HTR-8/SVneo (cell line): ENCODE data around the gene PGAP6.
"Not testable (repeated sequence)": the region's sequence is repeated elsewhere in the genome, so short reads cannot be mapped to it uniquely, and the experiment has no call there.

Source experiments
- DNase-seq: peaks from one replicate; pipeline ENCODE4 v3.0.0; 2011; ENCODE audit warnings: low spot score, mixed read lengths; ENCODE audit not compliant: insufficient read length
- FAIRE-seq: peaks from 2 replicates; lab custom pipeline; 2011; peaks lifted over from hg19 to GRCh38; lab: Jason Lieb, UNC

PGAP6 gene

DNA sequence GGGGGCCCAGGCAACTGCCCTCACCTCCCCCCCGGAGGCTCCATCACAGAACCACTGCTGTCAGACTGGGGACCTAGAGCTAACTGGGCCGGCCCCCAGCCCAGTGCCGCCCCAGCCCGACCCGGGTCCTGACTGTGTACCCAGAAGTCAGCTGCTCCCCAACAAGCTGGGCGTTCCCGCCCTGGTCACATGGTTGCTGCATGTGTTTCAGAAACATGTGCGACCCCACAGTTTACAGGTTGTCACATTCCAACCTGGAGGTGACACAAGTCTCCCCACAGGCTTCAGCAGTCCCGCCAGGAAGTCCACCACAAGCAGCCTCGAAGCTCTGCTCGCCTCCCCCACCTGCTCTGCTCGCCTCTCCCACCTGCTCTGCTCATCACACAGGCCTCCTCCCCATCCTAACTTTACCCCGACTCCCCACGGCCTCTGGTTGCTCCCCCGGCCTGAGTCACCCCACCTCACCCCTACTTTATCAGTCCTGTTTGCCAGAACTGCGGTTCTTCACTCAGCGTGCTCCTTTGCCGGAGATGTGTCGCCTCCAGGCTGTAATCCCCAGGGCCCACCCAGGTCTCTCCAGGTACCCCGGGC lies 12.4 kb downstream of the PGAP6 start:
- FAIRE-seq: no peak

GRCh38 chr16:368388-369158 lies 13.2 kb downstream of the PGAP6 start:
- FAIRE-seq (no peak), DNase-seq (no peak)

More for the DNA sequence above, 12.4 kb downstream of the PGAP6 start:
- no peak for DNase-seq

DNA sequence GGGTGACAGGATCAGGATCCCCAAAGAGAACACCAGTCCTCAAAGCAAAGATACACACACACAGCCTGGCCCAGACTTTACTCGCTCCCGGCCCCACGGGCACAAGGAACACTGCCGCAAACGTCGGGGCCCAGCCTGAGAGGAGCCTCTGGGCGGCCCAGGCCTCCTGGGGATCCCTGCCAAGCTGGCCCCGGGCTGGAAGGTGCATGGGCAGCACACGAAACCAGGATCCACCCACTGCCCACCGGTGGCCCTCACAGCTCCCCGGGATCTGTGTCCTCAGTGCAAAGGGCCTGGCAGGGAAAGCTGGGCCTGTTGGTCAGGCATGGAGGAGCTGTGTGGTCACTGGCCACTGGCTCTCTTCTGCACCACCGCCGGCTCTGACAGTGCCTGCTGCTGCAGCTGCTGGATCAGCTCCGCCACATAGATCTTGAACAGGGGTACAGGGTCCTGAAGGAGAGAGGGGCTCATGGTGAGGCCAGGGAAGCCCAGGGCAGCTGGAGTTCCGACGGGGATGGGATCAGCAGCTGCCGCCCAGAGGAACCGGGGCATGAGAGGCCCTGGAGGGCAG lies 14.4 kb downstream of the PGAP6 start:
- FAIRE-seq (no peak), DNase-seq (no peak)

GRCh38 chr16:366476-366875 lies 15.3 kb downstream of the PGAP6 start:
- FAIRE-seq: no peak
- DNase-seq: no peak

DNA sequence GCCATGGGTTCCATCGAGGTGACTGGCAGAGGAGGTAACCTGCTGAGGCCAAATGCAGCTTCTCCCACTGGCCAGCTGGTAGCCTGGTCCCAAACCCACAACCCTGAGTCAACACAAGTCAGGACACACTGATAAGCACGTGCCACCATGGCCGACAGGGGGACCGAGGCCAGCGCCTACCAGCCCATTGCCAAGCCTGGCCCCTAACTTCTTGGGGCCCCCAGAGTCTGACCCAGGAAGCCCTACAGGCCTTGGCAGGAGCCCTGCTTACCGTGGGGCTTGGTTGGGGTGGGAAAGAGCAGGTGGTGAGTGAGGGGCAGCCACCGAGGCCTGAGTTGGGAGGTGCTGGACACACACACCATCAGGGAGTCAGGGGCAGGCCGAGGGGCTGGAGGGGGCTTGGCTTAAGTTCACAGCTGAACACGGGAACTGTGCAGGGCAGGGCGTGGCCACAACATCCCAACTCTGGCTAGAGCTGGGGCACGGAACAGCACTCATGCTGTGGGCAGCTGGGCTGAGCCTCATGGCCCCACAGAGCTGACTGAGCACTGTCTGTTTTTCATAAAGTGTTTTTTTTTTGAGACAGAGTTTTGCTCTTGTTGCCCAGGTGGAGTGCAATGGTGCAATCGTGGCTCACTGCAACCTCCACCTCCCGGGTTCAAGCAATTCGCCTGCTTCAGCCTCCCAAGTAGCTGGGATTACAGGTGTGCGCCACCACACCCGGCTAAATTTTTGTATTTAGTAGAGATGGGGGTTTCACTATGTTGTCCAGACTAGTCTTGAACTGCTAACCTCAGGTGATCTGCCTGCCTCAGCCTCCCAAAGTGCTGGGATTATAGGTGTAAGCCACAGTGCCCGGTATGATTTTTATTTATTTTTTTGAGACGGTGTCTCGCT lies 16.9 kb downstream of the PGAP6 start:
- DNase-seq (no peak), FAIRE-seq (no peak)

DNA sequence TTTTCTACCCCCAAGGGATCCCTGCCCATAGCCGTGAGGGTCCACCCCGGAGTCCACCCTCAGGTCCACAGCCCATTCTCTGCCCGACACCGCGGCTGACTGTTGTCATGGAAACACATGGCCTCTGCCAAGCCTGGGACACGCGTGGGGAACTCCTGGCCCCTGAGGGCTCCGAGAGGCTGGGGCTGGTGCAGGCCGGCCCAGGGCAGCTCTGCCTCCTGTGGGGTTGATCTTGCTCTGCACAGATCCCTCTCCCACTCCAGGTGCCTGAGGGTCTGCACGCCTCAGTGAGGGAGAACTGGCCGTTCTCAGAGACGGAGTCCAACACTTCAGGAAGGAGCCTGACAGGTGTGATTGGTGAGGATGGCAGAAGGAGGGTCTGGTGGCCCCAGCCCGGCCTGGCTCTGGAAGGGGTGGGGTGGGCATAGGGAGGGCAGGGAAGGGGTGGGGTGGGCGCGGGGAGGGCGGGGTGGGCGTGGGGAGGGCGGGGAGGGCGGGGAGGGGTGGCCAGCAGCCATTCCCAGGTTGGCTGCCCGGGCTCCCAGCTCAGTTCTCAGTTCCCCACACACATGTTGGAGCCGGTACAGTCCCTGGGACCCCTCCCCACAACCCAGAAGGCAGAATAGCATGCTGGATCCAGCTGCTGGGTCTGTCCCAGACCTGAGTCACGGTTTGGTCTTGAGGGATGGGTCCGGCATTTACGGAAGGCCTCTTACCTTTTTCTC lies 17.9 kb downstream of the PGAP6 start:
- no peak for DNase-seq
- FAIRE-seq: no peak

- no peak for DNase-seq
- FAIRE-seq: no peak
Measured at GRCh38 chr16:363110-363765, 18.5 kb downstream of the PGAP6 start.

- not testable (repeated sequence) for DNase-seq, FAIRE-seq
Measured at GRCh38 chr16:362702-362999, 19.1 kb downstream of the PGAP6 start.

- FAIRE-seq (peak; percentile 74), DNase-seq (peak; percentile 70)
Measured at GRCh38 chr16:361872-362701, 19.7 kb downstream of the PGAP6 start.

DNA sequence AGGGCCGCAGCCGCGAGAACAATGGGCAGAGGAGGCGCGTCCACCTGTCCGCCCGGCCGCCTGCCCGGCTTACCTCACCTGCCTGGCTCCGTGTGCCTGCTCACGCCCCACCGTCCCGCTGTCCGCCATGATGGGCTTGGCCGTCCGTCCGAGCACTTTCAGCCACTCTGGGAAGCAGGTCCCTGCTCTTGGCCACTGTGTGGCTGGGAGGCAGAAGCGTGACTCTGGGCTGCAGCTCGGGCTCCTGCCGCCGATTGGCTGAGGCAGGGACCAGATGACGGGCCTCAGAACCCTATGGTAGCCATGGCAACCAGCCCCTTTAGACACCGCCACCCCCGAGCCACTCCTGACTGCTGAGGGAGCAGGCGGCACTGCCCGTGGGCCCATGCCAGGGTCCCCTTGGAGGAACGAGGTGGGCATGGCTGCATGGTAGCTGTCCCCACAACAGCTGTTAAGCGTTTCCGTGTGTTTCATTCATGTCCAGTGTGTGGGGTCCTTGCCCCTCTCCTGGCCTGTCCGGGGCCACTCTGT lies 20.4 kb downstream of the PGAP6 start:
- DNase-seq: no peak
- no peak for FAIRE-seq

DNA sequence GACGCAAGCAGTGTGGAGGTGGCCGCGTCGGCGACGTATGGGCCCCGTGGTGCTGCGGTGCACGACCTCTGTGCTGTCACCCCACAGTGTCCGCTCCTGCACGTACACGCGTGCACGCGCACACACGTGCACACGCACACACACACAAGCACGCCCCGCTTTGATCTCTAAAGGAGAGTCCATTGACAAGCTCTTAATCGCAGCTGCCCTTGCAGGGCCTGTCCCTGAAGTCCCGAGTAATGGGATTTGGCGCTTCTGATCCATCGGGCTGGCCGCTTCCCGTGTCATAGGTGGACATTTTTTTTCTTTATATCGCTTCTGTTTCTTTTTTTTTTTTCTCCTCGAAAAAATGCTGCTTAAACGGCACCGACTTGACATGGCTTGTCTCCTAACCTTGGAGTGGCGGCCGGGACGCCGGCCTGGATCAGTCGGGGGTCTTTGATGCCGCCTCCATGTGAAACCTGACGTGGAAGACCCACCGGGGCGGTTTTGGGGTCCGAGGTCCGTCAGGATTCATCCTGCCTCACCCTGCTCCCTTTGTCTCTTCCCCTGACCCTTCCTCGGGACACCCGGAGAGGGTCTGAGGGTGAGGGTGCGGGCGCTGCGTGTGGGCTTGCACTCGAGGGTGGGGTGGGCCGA lies 21.0 kb downstream of the PGAP6 start:
- DNase-seq (no peak), FAIRE-seq (no peak)

- no peak for DNase-seq
- no peak for FAIRE-seq
Measured at GRCh38 chr16:359871-360697, 21.7 kb downstream of the PGAP6 start.

DNA sequence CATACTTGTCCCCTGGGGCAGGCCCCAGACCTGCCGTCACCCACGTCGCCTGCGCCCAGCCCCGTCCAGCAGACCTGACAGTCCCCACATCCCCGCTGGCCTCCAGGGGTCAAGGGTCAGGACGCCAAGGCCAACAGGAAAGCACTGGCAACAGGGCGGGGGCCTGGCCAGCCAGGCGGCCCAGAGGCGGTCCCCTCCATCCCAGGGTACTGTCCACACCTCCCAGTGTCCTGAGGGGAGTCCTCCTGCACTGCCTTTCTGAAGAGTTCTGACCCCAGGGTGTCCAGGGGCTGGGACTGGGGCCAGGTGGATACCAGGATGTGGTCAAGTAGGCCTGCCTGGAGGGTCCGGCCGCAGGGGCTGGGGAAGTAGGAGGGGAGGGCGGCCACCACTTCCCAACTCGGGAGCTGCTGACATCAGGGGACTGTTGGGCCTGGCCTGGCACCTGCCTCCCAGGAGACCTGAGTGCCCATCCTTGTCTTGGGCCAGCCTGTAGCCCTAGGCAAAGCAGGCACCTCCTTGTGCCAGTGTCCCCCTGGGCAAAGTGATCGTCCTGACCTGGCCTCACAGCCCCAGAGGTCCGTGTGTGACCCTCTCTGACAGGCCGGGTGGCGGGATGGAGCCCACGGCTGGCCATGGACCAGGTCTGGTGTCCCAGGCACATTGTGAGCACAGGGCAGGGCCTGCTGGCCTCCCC lies 22.6 kb downstream of the PGAP6 start:
- FAIRE-seq: peak; percentile 28
- no peak for DNase-seq

DNA sequence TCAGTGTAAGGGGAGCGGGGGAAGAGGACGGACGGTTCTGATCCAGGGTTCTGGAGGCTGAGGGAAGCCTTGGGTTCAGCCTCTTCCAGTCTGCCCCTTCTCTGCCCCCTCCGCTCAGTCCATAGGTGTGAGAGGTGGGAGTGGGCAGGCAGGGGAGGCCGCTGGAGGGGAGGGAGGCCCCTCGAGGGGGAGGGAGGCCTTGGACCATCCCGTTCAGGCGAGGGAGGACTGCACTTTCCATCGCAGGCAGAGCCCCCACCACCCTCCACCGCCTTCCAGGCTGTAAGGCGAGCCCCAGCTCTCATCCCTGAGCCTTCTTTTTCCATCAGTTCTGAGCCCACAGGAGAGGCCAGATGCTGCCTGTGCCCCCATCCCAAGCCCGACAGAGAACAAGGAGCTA lies 25.0 kb downstream of the PGAP6 start:
- DNase-seq (no peak), FAIRE-seq (no peak)

- DNase-seq (no peak), FAIRE-seq (no peak)
Measured at GRCh38 chr16:354971-355461, 26.8 kb downstream of the PGAP6 start.

- no peak for FAIRE-seq
- DNase-seq: no peak
Measured at GRCh38 chr16:354291-354881, 27.4 kb downstream of the PGAP6 start.
